ENCODE measurements around the gene PAH.
"Not testable (repeated sequence)": the region's sequence is repeated elsewhere in the genome, so short reads cannot be mapped to it uniquely, and the experiment has no call there.

The PAH gene

GRCh38 chr12:102888511-102888910 is 28.5 kb downstream of the PAH start:
- DNase-seq: no peak

- DNase-seq: no peak
These were observed 31.8 kb downstream of the PAH start for GRCh38 chr12:102885043-102885932.

- DNase-seq: peak; percentile 41 to 59
These were observed 33.7 kb downstream of the PAH start for GRCh38 chr12:102883204-102883799.

- DNase-seq: no peak
These were observed 36.3 kb downstream of the PAH start for GRCh38 chr12:102880783-102881182.

GRCh38 chr12:102879144-102879763 is 37.8 kb downstream of the PAH start:
- peak; percentile 65 to 92 for DNase-seq

GRCh38 chr12:102876883-102877282 is 40.2 kb downstream of the PAH start:
- peak in 1 of 2 experiments; percentile 10 for DNase-seq

- no peak for DNase-seq
These were observed 42.2 kb downstream of the PAH start for GRCh38 chr12:102874819-102875218.

- no peak for DNase-seq
These were observed 44.0 kb downstream of the PAH start for GRCh38 chr12:102873077-102873476.

GRCh38 chr12:102871014-102871413 is 46.0 kb downstream of the PAH start:
- no peak for DNase-seq

GRCh38 chr12:102869571-102869970 is 47.5 kb downstream of the PAH start:
- no peak for DNase-seq

GRCh38 chr12:102865821-102866615 is 51.0 kb downstream of the PAH start:
- no peak for DNase-seq

GRCh38 chr12:102862486-102862885 is 54.6 kb downstream of the PAH start:
- no peak for DNase-seq

GRCh38 chr12:102851246-102851645 is 65.8 kb downstream of the PAH start:
- no peak for DNase-seq

GRCh38 chr12:102849722-102850447 is 67.2 kb downstream of the PAH start:
- no peak for DNase-seq

GRCh38 chr12:102848832-102849231 is 68.2 kb downstream of the PAH start:
- DNase-seq: no peak

GRCh38 chr12:102847131-102847530 is 69.9 kb downstream of the PAH start:
- no peak for DNase-seq

- DNase-seq: no peak
These were observed 83.2 kb downstream of the PAH start for GRCh38 chr12:102833687-102834441.

- not testable (repeated sequence) for DNase-seq
These were observed 84.2 kb downstream of the PAH start for GRCh38 chr12:102832826-102833225.

GRCh38 chr12:102824218-102824835 is 92.7 kb downstream of the PAH start:
- no peak for DNase-seq

- DNase-seq: no peak
These were observed 95.9 kb downstream of the PAH start for GRCh38 chr12:102821149-102821548.

GRCh38 chr12:102816816-102817434 is 100.1 kb downstream of the PAH start:
- DNase-seq: peak in 1 of 2 experiments; percentile 46

All from NCI-H524 (cell line).